Activated B cell treated with CpG ODN at 0.5 μM for 24 hours (primary cell): ENCODE data around the gene CHMP6. TPM values are rescaled to one million over a fixed set of nuclear protein-coding genes. Genes with fewer than 3 reads are reported as not detected.

ENCODE experiments used
- ATAC-seq: fragments of 200-7000 bp; cut with Tn5 transposase; one replicate; pipeline ENCODE4 v1.10.0; 2021; ENCODE audit warnings: low read depth, mild to moderate bottlenecking, moderate library complexity
- CTCF ChIA-PET: fragments of 350-600 bp; sonication (Branson Sonifier 250); formaldehyde crosslinking; loops from one replicate; lab custom pipeline; 2021; ENCODE audit warnings: antibody characterized with exemption; lab: Charles Lee
- POLR2A ChIA-PET: fragments of 350-600 bp; sonication (Branson Sonifier 250); formaldehyde crosslinking; loops from one replicate; lab custom pipeline; 2021; ENCODE audit warnings: antibody characterized with exemption; lab: Charles Lee
- DNase-seq: peaks from one replicate; pipeline ENCODE4 v3.0.0; 2022
- H3K27ac Mint-ChIP-seq: one replicate; pipeline ENCODE4 v1.8.0; 2020; ENCODE audit warnings: mixed read lengths
- H3K27me3 Mint-ChIP-seq: one replicate; pipeline ENCODE4 v1.8.0; 2021; ENCODE audit warnings: mixed read lengths
- H3K36me3 Mint-ChIP-seq: one replicate; pipeline ENCODE4 v1.8.0; 2021; ENCODE audit warnings: low read depth, mixed read lengths
- H3K4me1 Mint-ChIP-seq: one replicate; pipeline ENCODE4 v1.8.0; 2021; ENCODE audit warnings: mixed read lengths
- H3K4me3 Mint-ChIP-seq: one replicate; pipeline ENCODE4 v1.8.0; 2020; ENCODE audit warnings: mild to moderate bottlenecking, mixed read lengths
- H3K9me3 Mint-ChIP-seq: one replicate; pipeline ENCODE4 v1.8.0; 2020; ENCODE audit warnings: mixed read lengths
- CTCF ChIP-seq: fragments of 200-600 bp; IDR thresholded peaks from one replicate; pipeline ENCODE4 v1.8.0; 2022; ENCODE audit warnings: antibody characterized with exemption, mild to moderate bottlenecking
- intact Hi-C: fragments of 100-400 bp; cut with micrococcal nuclease; formaldehyde crosslinking; loops from one replicate; pipeline ENCODE4 v1.15.1; 2024
- total RNA-seq: library from RNA; stranded (reverse); gene quantifications from 2 replicates; pipeline ENCODE4 v1.2.3, GENCODE V29; 2022

Gene CHMP6
- total RNA-seq, 1 donor from 2014 or later: 36.6 TPM

- Mint-ChIP-seq H3K27ac (no peak overlapping the region), H3K9me3 (no peaks in the 10 kb centered on the region), H3K4me1 (peaks cover 11% of the 10 kb centered on the region), H3K36me3 (peaks cover 37% of the 10 kb centered on the region), H3K4me3 (no peak overlapping the region), H3K27me3 (peaks cover 17% of the 10 kb centered on the region)
- ATAC-seq (no peak), DNase-seq (no peak)
- TF ChIP-seq CTCF: no peak
- intact Hi-C loops: no loop called here
- ChIA-PET POLR2A (no interaction called here), CTCF (no interaction called here)
Measured at GRCh38 chr17:81000631-81001357, 9.2 kb downstream of the CHMP6 start.

GRCh38 chr17:81002013-81002384, 10.4 kb downstream of the CHMP6 start:
- Mint-ChIP-seq H3K9me3 (no peaks in the 10 kb centered on the region), H3K4me1 (peaks cover 11% of the 10 kb centered on the region), H3K4me3 (no peak overlapping the region), H3K27ac (no peak overlapping the region), H3K27me3 (peaks cover 19% of the 10 kb centered on the region), H3K36me3 (peaks cover 25% of the 10 kb centered on the region)
- ChIA-PET POLR2A (interaction anchor here (0.6 kb wide), 2 partner anchors 13 to 16 kb away, joined by 5 to 6 read pairs; no protein-coding TSS in a partner anchor), CTCF (no interaction called here)
- ATAC-seq (no peak), DNase-seq (no peak)
- intact Hi-C loops: no loop called here
- no peak for TF ChIP-seq CTCF

- Mint-ChIP-seq H3K4me1 (peaks cover 11% of the 10 kb centered on the region), H3K9me3 (no peaks in the 10 kb centered on the region), H3K4me3 (no peak overlapping the region), H3K27me3 (peaks cover 19% of the 10 kb centered on the region), H3K27ac (no peak overlapping the region), H3K36me3 (peaks cover 20% of the 10 kb centered on the region)
- TF ChIP-seq CTCF: no peak
- DNase-seq (no peak), ATAC-seq (no peak)
- POLR2A ChIA-PET: interaction anchor here (0.6 to 0.7 kb wide), 4 partner anchors 14 to 1294 kb away, joined by 5 to 6 read pairs (median 6); no protein-coding TSS in a partner anchor
- intact Hi-C loops: no loop called here
- CTCF ChIA-PET: no interaction called here
Measured at GRCh38 chr17:81002409-81003361, 11.0 kb downstream of the CHMP6 start.

GRCh38 chr17:81003711-81004475, 12.3 kb downstream of the CHMP6 start:
- ChIA-PET POLR2A (no interaction called here), CTCF (no interaction called here)
- no peak overlapping the region for H3K27ac Mint-ChIP-seq
- H3K9me3 Mint-ChIP-seq: no peaks in the 10 kb centered on the region
- intact Hi-C loops: no loop called here
- no peak overlapping the region for H3K4me3 Mint-ChIP-seq
- DNase-seq: no peak
- peaks cover 19% of the 10 kb centered on the region for H3K27me3 Mint-ChIP-seq
- H3K4me1 Mint-ChIP-seq: peaks cover 11% of the 10 kb centered on the region
- peaks cover 8% of the 10 kb centered on the region for H3K36me3 Mint-ChIP-seq
- peak; percentile 32 for ATAC-seq
- TF ChIP-seq CTCF: no peak
